Calu3 (cell line): ENCODE data around the gene FSD1. TPM values are rescaled to one million over a fixed set of nuclear protein-coding genes. Genes with fewer than 3 reads are reported as not detected.

ENCODE experiments used
- BruUV-seq: library from RNA; stranded (reverse); fragments of 400-500 nt; replicated peaks from 2 replicates; lab custom pipeline; 2021; lab: Mats Ljungman, UMichigan
- CTCF ChIA-PET: fragments of 300-600 bp; sonication (Branson Sonifier 250); formaldehyde crosslinking; loops from one replicate; lab custom pipeline; 2022; ENCODE audit warnings: antibody characterized with exemption; lab: Charles Lee
- DNase-seq: peaks from one replicate; pipeline ENCODE4 v3.0.0; 2022
- H3K27ac Mint-ChIP-seq: one replicate; pipeline ENCODE4 v1.8.0; 2022; ENCODE audit warnings: mixed read lengths; ENCODE audit not compliant: unreplicated experiment
- H3K27me3 Mint-ChIP-seq: one replicate; pipeline ENCODE4 v1.8.0; 2022; ENCODE audit warnings: mixed read lengths; ENCODE audit not compliant: unreplicated experiment
- H3K36me3 Mint-ChIP-seq: one replicate; pipeline ENCODE4 v1.8.0; 2022; ENCODE audit warnings: mild to moderate bottlenecking, moderate library complexity, mixed read lengths; ENCODE audit not compliant: insufficient read depth, unreplicated experiment
- H3K4me1 Mint-ChIP-seq: one replicate; pipeline ENCODE4 v1.8.0; 2022; ENCODE audit warnings: mild to moderate bottlenecking, low read depth, mixed read lengths; ENCODE audit not compliant: unreplicated experiment
- H3K4me3 Mint-ChIP-seq: one replicate; pipeline ENCODE4 v1.8.0; 2022; ENCODE audit warnings: mild to moderate bottlenecking, low read depth, moderate library complexity, mixed read lengths; ENCODE audit not compliant: unreplicated experiment
- H3K9me3 Mint-ChIP-seq: one replicate; pipeline ENCODE4 v1.8.0; 2022; ENCODE audit warnings: low read depth, mixed read lengths; ENCODE audit not compliant: unreplicated experiment
- CTCF ChIP-seq: fragments of 200-600 bp; IDR thresholded peaks from one replicate; pipeline ENCODE4 v1.8.0; 2022; ENCODE audit warnings: antibody characterized with exemption; ENCODE audit not compliant: unreplicated experiment
- intact Hi-C: fragments of 100-400 bp; cut with micrococcal nuclease; formaldehyde crosslinking; loops from one replicate; pipeline ENCODE4 v1.10.0; 2022; ENCODE audit not compliant: unreplicated experiment
- total RNA-seq: library from RNA; stranded (reverse); gene quantifications from 2 replicates; pipeline ENCODE4 v1.2.3, GENCODE V29; 2022

Gene FSD1
- total RNA-seq, 1 experiment from 2014 or later = 1.2 TPM

- CTCF ChIA-PET = no interaction called here
- Mint-ChIP-seq H3K27ac (no peak overlapping the region), H3K4me1 (peaks cover 17% of the 10 kb centered on the region), H3K27me3 (no peaks in the 10 kb centered on the region), H3K36me3 (peaks cover 13% of the 10 kb centered on the region), H3K4me3 (peak overlapping the region; percentile 55), H3K9me3 (no peaks in the 10 kb centered on the region)
- no TSS peak for BruUV-seq
- TF ChIP-seq CTCF = no peak
- no peak for DNase-seq
- intact Hi-C loops = no loop called here
Measured at GRCh38 chr19:4369888-4370260, 65.5 kb downstream of the FSD1 start.

DNA sequence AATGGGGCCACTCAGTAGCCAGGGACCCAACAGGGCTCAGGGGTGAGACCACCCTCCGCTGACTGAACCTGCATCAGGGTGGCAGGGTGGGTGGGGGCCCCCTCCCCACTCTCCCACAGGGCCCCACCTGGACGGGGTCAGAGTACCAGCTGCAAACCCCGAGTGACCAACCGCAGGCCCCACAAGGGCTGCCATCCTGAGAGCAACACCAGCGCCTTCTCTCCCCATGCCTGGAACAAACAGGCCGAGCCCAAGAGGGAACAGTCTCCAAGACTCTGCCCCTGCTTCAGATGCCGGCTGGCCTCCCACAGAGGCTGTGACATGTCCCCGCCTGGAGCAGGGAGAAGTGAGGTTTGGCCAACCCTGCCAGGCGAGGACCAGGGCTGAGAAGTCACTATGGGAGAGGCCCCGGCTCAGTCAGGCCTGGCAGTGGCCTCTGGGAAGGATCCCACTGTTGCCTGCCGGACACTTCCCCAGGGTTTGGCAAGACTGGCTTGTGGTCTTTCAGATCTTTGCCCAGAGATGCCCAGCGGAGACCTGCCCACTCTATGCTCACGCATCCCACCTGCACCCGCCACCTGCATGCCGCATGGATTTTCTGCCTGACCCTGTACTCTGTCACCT lies 66.1 kb downstream of the FSD1 start:
- H3K36me3 Mint-ChIP-seq = peaks cover 17% of the 10 kb centered on the region
- BruUV-seq = no TSS peak
- CTCF ChIA-PET = no interaction called here
- no peak overlapping the region for H3K27ac Mint-ChIP-seq
- H3K27me3 Mint-ChIP-seq = no peaks in the 10 kb centered on the region
- no peak for DNase-seq
- no peak overlapping the region for H3K4me3 Mint-ChIP-seq
- H3K9me3 Mint-ChIP-seq = no peaks in the 10 kb centered on the region
- TF ChIP-seq CTCF = no peak
- H3K4me1 Mint-ChIP-seq = peaks cover 23% of the 10 kb centered on the region
- intact Hi-C loops = no loop called here

GRCh38 chr19:4371247-4372164 lies 67.1 kb downstream of the FSD1 start:
- no peak for TF ChIP-seq CTCF
- peaks cover 19% of the 10 kb centered on the region for H3K36me3 Mint-ChIP-seq
- CTCF ChIA-PET = no interaction called here
- DNase-seq = no peak
- intact Hi-C loops = no loop called here
- no TSS peak for BruUV-seq
- no peaks in the 10 kb centered on the region for H3K27me3 Mint-ChIP-seq
- H3K4me1 Mint-ChIP-seq = peaks cover 32% of the 10 kb centered on the region
- no peak overlapping the region for H3K4me3 Mint-ChIP-seq
- no peaks in the 10 kb centered on the region for H3K9me3 Mint-ChIP-seq
- H3K27ac Mint-ChIP-seq = no peak overlapping the region

DNA sequence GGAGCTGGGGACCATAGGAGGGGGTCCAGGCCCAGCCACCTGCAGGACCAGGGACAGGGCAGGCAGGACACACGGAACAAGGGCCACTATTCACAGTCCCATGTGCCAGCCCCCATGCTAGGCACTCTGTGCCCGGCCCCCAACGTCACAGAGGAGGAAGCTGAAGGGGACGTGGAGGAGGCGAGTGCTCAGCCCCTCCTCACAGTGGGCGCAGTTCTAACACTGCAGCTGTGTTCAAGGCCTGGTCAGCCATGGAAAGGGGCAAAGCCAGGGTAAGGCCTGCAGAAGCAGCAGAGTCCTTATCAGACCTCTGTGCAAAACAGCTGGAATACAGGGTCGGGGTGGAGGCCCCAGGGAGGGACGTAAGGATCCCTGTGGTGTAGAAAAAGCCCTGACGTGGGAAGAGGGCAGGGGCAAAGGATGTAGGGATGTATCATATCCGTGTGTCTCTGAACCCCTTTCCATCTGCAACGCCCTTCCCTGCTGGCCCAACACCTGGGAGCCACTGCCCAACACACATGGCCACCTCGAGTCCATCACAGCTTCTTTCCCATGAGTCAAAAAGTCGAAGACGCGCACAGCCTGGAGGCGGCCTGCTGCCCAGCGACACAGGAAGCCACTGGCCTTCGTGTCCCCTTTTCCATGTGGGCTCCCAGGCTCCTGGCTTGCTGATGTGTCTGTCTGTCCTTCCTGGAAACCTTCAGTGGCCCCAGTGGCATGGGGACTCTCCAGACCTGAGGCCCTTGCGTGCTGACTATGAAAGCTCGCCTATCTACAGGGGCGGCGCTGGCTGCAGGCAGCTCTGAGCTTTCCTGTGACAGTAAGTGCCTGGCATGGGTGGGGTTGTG lies 68.0 kb downstream of the FSD1 start:
- Mint-ChIP-seq H3K36me3 (peaks cover 14% of the 10 kb centered on the region), H3K4me3 (no peak overlapping the region), H3K27ac (no peak overlapping the region), H3K9me3 (no peaks in the 10 kb centered on the region), H3K4me1 (peaks cover 39% of the 10 kb centered on the region), H3K27me3 (no peaks in the 10 kb centered on the region)
- DNase-seq = no peak
- TF ChIP-seq CTCF = no peak
- intact Hi-C loops = no loop called here
- BruUV-seq = no TSS peak
- CTCF ChIA-PET = no interaction called here
